Smooth muscle cell (in vitro differentiated cells): Measurements from ENCODE around the gene SPTB. TPM values are rescaled to one million over a fixed set of nuclear protein-coding genes. Genes with fewer than 3 reads are reported as not detected.

Source experiments
- DNase-seq: peaks from one replicate; lab custom pipeline; 2025; ENCODE audit not compliant: unreplicated experiment; lab: John Stamatoyannopoulos, UW
- H2AFZ ChIP-seq: fragments of 200-600 bp; sonication (generic); 2 replicates; pipeline ENCODE4 v1.6.0; 2016; ENCODE audit warnings: antibody characterized with exemption, low read depth, mild to moderate bottlenecking
- H3F3A ChIP-seq: fragments of 200-600 bp; sonication (generic); 2 replicates; pipeline ENCODE4 v1.6.0; 2017; ENCODE audit warnings: antibody characterized with exemption, low read depth
- H3K27ac ChIP-seq: fragments of 200-600 bp; sonication (generic); 2 replicates; pipeline ENCODE4 v1.5.1; 2016; ENCODE audit warnings: low read depth, mild to moderate bottlenecking
- H3K27me3 ChIP-seq: fragments of 200-600 bp; sonication (generic); 2 replicates; pipeline ENCODE4 v1.6.1; 2016; ENCODE audit warnings: low read depth, mild to moderate bottlenecking
- H3K36me3 ChIP-seq: fragments of 200-600 bp; sonication (generic); 2 replicates; pipeline ENCODE4 v1.5.1; 2016; ENCODE audit warnings: low read depth
- H3K4me1 ChIP-seq: fragments of 200-600 bp; sonication (generic); 2 replicates; pipeline ENCODE4 v1.5.1; 2016; ENCODE audit warnings: low read depth
- H3K4me2 ChIP-seq: fragments of 200-600 bp; sonication (generic); 2 replicates; pipeline ENCODE4 v1.6.0; 2016; ENCODE audit warnings: mild to moderate bottlenecking
- H3K4me3 ChIP-seq: fragments of 200-600 bp; sonication (generic); 2 replicates; pipeline ENCODE4 v1.5.1; 2016; ENCODE audit warnings: mild to moderate bottlenecking
- H3K79me2 ChIP-seq: fragments of 200-600 bp; sonication (generic); 2 replicates; pipeline ENCODE4 v1.6.0; 2016; ENCODE audit warnings: low read depth, mild to moderate bottlenecking
- H3K9ac ChIP-seq: fragments of 200-600 bp; sonication (generic); 2 replicates; pipeline ENCODE4 v1.6.0; 2016; ENCODE audit warnings: low read depth
- H3K9me3 ChIP-seq: fragments of 200-600 bp; sonication (generic); replicated peaks from 2 replicates; pipeline ENCODE4 v1.5.1; 2016; ENCODE audit warnings: low read depth
- H4K20me1 ChIP-seq: fragments of 200-600 bp; sonication (generic); 2 replicates; pipeline ENCODE4 v1.6.0; 2016; ENCODE audit warnings: low read depth
- CTCF ChIP-seq: fragments of 200-600 bp; sonication (generic); IDR thresholded peaks from 2 replicates; pipeline ENCODE4 v1.5.1; 2017; ENCODE audit warnings: borderline replicate concordance, mild to moderate bottlenecking, antibody characterized with exemption; ENCODE audit not compliant: insufficient read depth, poor library complexity, severe bottlenecking
- WGBS: methylation state at CpG from one replicate; pipeline ENCODE4 v1.1.7; 2016; ENCODE audit warnings: low lambda C conversion rate; 5-methylcytosine and 5-hydroxymethylcytosine counted together
- polyA plus RNA-seq: library from polyadenylated mRNA; unstranded; fragments of >200 nt; fragmentation: Nextera tagmentation; extraction: Ambion mirVana; gene quantifications from 2 replicates; pipeline ENCODE4 v1.2.1, GENCODE V29; 2016
- total RNA-seq: library from RNA; depleted of rRNA; stranded (reverse); fragments of >200 nt; gene quantifications from 2 replicates; pipeline ENCODE4 v1.2.3, GENCODE V29; 2014

The SPTB gene
- total and polyA plus RNA-seq, 2 experiments from 2014 or later, result 0.25 to 3.3 TPM

DNA sequence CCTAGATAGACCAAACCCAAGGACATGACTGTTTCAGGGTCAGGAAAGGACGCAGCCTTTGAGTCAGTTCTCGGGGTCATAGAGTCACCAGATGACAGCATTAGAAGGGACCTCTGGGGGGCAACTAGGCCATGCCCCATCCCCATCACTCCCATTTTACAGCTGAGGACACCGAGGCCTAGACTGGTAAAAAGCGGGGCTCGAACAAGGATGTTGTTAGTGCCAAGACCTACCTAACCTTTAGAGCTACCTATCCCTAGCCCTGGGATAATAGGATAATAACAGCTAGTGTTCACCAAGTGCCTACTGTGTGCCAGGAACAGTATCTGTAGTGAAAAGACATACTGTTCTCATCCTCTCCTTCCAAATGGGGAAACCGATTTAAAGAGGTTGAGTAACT is 126.8 kb downstream of the SPTB start:
- H3K9ac ChIP-seq, result no peak overlapping the region
- H3K27me3 ChIP-seq, result no peaks in the 10 kb centered on the region
- no peak overlapping the region for H3K4me2 ChIP-seq
- no peaks in the 10 kb centered on the region for H3K4me1 ChIP-seq
- H3F3A ChIP-seq, result peaks cover 5% of the 10 kb centered on the region
- no peak for TF ChIP-seq CTCF
- H4K20me1 ChIP-seq, result no peaks in the 10 kb centered on the region
- H3K36me3 ChIP-seq, result no peaks in the 10 kb centered on the region
- no peaks in the 10 kb centered on the region for H3K9me3 ChIP-seq
- H2AFZ ChIP-seq, result no peak overlapping the region
- 99% methylated on average over 6 of the region's 6 CpGs for WGBS
- H3K4me3 ChIP-seq, result no peak overlapping the region
- no peak overlapping the region for H3K27ac ChIP-seq
- H3K79me2 ChIP-seq, result no peaks in the 10 kb centered on the region
- DNase-seq, result no peak

DNA sequence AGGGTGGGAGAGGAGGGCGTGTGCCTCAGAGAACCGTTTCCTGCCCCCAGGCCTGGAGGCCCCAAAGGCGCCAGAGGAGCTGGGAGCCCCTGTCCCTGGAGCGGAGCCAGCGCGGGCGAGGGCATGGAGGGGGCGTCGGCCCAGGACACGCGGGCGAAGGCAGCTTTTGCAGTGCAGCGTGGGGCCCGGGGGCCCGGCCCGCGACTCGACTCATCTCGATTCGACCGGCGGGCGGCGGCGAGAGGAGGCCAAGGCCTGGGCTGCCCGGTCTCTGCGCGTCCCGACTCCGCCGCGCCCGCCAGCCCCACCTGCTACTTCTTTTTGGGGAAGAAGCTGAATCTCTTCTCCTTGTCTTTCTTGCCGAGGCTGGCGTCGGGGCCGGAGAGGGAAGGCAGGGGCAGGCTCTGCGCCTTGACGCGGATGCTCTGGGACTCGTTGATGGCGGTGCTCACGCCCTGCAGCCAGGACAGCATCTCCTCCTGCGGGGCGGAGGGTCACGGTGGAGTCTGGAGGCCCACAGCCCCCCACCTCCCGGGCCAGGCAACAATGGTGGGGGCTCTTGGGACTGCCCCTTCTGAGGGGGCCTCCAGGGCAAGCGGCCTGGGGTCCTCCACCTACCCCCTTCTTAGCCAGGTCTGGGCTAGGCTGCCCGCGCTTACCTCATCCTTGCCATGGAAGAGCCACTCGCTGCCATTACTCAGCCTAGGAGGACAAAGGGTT is 130.6 kb downstream of the SPTB start:
- no peak for DNase-seq
- Histone ChIP-seq H3K27me3 (no peaks in the 10 kb centered on the region), H4K20me1 (no peaks in the 10 kb centered on the region), H3K79me2 (no peaks in the 10 kb centered on the region), H3K4me2 (no peak overlapping the region), H3K4me1 (peaks cover 3% of the 10 kb centered on the region), H3K36me3 (no peaks in the 10 kb centered on the region), H3K27ac (no peak overlapping the region), H2AFZ (no peak overlapping the region), H3F3A (peaks cover 4% of the 10 kb centered on the region), H3K9ac (no peak overlapping the region), H3K4me3 (no peak overlapping the region), H3K9me3 (no peaks in the 10 kb centered on the region)
- WGBS, result 97% methylated on average over 34 of the region's 51 CpGs
- no peak for TF ChIP-seq CTCF

GRCh38 chr14:64748521-64748920 is 131.2 kb downstream of the SPTB start:
- no peaks in the 10 kb centered on the region for H3K9me3 ChIP-seq
- peaks cover 3% of the 10 kb centered on the region for H3K4me1 ChIP-seq
- peaks cover 4% of the 10 kb centered on the region for H3F3A ChIP-seq
- no peaks in the 10 kb centered on the region for H3K36me3 ChIP-seq
- no peaks in the 10 kb centered on the region for H3K27me3 ChIP-seq
- H3K27ac ChIP-seq, result no peak overlapping the region
- H3K9ac ChIP-seq, result no peak overlapping the region
- no peak overlapping the region for H2AFZ ChIP-seq
- 93% methylated on average over 6 of the region's 6 CpGs for WGBS
- H4K20me1 ChIP-seq, result no peaks in the 10 kb centered on the region
- DNase-seq, result no peak
- no peak overlapping the region for H3K4me2 ChIP-seq
- TF ChIP-seq CTCF, result no peak
- H3K79me2 ChIP-seq, result no peaks in the 10 kb centered on the region
- no peak overlapping the region for H3K4me3 ChIP-seq

GRCh38 chr14:64747327-64747726 is 132.4 kb downstream of the SPTB start:
- Histone ChIP-seq H3K27me3 (no peaks in the 10 kb centered on the region), H2AFZ (no peak overlapping the region), H3K36me3 (no peaks in the 10 kb centered on the region), H3K4me2 (no peak overlapping the region), H3K9me3 (no peaks in the 10 kb centered on the region), H3K4me3 (no peak overlapping the region), H4K20me1 (no peaks in the 10 kb centered on the region), H3K79me2 (no peaks in the 10 kb centered on the region), H3K9ac (no peak overlapping the region), H3F3A (peaks cover 4% of the 10 kb centered on the region), H3K27ac (no peak overlapping the region), H3K4me1 (peaks cover 3% of the 10 kb centered on the region)
- no peak for TF ChIP-seq CTCF
- 98% methylated on average over 5 of the region's 5 CpGs for WGBS
- no peak for DNase-seq
